ENCODE measurements around the gene EML5.

DNA sequence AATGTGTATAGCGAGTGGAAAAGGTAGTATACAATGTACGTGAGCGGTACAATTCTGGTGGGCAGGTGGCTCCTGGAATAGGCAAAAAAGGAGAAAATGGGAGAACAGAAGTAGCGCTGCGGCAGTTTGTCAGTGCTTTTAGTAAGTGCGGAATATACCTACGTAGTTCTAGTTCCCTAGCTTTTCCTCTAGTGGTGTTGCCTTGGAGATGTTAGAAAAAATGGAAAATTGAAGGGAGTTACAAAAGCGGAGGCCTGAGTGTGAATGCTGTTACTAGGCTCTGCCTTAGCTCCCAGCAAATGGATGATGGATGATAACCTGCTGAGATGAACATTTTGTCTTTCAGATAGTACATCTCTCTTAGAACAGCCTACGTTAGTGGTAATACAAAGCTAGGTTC is 32.8 kb upstream of the EML5 start:
- TF ChIP-seq, protein P1, sequence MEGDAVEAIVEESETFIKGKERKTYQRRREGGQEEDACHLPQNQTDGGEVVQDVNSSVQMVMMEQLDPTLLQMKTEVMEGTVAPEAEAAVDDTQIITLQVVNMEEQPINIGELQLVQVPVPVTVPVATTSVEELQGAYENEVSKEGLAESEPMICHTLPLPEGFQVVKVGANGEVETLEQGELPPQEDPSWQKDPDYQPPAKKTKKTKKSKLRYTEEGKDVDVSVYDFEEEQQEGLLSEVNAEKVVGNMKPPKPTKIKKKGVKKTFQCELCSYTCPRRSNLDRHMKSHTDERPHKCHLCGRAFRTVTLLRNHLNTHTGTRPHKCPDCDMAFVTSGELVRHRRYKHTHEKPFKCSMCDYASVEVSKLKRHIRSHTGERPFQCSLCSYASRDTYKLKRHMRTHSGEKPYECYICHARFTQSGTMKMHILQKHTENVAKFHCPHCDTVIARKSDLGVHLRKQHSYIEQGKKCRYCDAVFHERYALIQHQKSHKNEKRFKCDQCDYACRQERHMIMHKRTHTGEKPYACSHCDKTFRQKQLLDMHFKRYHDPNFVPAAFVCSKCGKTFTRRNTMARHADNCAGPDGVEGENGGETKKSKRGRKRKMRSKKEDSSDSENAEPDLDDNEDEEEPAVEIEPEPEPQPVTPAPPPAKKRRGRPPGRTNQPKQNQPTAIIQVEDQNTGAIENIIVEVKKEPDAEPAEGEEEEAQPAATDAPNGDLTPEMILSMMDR (IDR thresholded peaks at IDR 0.05): no peak
- no peak for TF ChIP-seq POLR2A (IDR thresholded peaks at IDR 0.05)
